SK-N-SH (cell line): ENCODE results near the gene GTF3C6.

ENCODE experiments used
- FOXJ3 ChIP-seq: sonication (generic); formaldehyde crosslinking; IDR thresholded peaks from 2 replicates; pipeline ENCODE4 v1.5.1; 2020; ENCODE audit warnings: mild to moderate bottlenecking, missing genetic modification reagents
- GABPA ChIP-seq: IDR thresholded peaks from 2 replicates; pipeline ENCODE4 v1.4.0; 2012; ENCODE audit warnings: low read depth, mild to moderate bottlenecking
- RAD21 ChIP-seq: IDR thresholded peaks from 2 replicates; pipeline ENCODE4 v1.6.1; 2012; ENCODE audit warnings: mild to moderate bottlenecking, low read length
- TF ChIP-seq, protein P1 (sequence below): fragments of 200-600 bp; sonication (generic); IDR thresholded peaks from 2 replicates; pipeline ENCODE4 v1.6.1; 2017; ENCODE audit warnings: antibody characterized with exemption, mild to moderate bottlenecking, moderate library complexity

DNA sequence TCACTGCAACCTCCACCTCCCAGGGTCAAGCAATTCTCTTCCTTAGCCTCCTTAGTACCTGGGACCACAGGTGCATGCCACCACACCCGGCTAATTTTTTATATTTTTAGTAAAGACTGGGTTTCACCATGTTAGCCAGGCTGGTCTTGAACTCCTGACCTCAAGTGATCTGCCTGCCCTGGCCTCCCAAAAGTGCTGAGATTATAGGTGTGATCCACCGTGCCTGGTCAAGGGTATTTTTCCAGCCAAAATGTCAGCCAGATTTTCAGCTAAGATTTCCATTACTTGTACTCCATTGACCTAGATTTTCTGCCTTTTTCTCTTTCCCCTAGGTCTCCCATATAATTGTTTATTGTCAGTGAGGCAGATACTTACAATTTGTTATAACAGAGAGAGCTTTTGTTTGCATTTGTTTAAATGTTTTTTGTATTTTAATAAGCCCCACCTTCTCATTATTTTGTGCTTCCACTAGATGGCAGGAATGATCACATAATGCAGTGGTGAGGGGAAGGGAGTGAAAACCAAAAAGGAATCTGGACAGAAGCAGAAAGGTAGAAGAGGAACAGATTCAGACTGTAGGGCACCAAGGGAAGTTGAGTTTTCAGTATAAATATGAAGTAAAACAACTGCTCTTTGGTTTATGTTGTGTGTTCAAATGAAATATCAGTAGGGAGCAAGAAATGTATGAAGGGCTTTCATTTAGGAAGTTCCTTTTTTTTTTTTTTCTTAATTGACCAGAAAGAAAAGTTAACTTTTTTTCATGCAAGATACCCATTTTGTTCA is 53.0 kb downstream of the GTF3C6 start:
- TF ChIP-seq, protein P1, sequence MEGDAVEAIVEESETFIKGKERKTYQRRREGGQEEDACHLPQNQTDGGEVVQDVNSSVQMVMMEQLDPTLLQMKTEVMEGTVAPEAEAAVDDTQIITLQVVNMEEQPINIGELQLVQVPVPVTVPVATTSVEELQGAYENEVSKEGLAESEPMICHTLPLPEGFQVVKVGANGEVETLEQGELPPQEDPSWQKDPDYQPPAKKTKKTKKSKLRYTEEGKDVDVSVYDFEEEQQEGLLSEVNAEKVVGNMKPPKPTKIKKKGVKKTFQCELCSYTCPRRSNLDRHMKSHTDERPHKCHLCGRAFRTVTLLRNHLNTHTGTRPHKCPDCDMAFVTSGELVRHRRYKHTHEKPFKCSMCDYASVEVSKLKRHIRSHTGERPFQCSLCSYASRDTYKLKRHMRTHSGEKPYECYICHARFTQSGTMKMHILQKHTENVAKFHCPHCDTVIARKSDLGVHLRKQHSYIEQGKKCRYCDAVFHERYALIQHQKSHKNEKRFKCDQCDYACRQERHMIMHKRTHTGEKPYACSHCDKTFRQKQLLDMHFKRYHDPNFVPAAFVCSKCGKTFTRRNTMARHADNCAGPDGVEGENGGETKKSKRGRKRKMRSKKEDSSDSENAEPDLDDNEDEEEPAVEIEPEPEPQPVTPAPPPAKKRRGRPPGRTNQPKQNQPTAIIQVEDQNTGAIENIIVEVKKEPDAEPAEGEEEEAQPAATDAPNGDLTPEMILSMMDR: peak; percentile 82
- TF ChIP-seq RAD21: peak; percentile 80
- TF ChIP-seq FOXJ3 (CRISPR knock-in tag): no peak
- TF ChIP-seq GABPA: no peak
